HEK293T (cell line): ENCODE data around the gene DNAJC6.
"Not testable (repeated sequence)": the region's sequence is repeated elsewhere in the genome, so short reads cannot be mapped to it uniquely, and the experiment has no call there.

Experiments used
- CTCF ChIA-PET: fragments of 350-600 bp; formaldehyde crosslinking; extraction: SDS; loops from one replicate; lab custom pipeline; 2021; ENCODE audit warnings: antibody characterized with exemption, inconsistent platforms; lab: Yijun Ruan, JAX
- POLR2A ChIA-PET: fragments of 350-600 bp; formaldehyde crosslinking; extraction: SDS; loops from one replicate; lab custom pipeline; 2020; ENCODE audit warnings: antibody characterized with exemption, inconsistent platforms; lab: Yijun Ruan, JAX
- DNase-seq: peaks from one replicate; pipeline ENCODE4 v3.0.0; 2012; ENCODE audit warnings: mixed read lengths; ENCODE audit errors: extremely low spot score
- ARNT ChIP-seq: fragments of 450-650 bp; IDR thresholded peaks from 2 replicates; pipeline ENCODE4 v1.6.1; 2017; ENCODE audit warnings: mild to moderate bottlenecking
- BHLHE40 ChIP-seq: fragments of 450-650 bp; IDR thresholded peaks from 2 replicates; pipeline ENCODE4 v1.6.1; 2016; ENCODE audit warnings: mild to moderate bottlenecking, moderate library complexity, borderline replicate concordance
- CTBP1 ChIP-seq: fragments of 450-650 bp; IDR thresholded peaks from 2 replicates; pipeline ENCODE4 v1.6.1; 2016; ENCODE audit warnings: borderline replicate concordance
- ELF4 ChIP-seq: fragments of 450-650 bp; IDR thresholded peaks from 2 replicates; pipeline ENCODE4 v1.6.1; 2017; ENCODE audit warnings: antibody characterized with exemption
- FOXA1 ChIP-seq: fragments of 450-650 bp; IDR thresholded peaks from 2 replicates; pipeline ENCODE4 v1.6.1; 2016; ENCODE audit warnings: mild to moderate bottlenecking
- FOXK2 ChIP-seq: fragments of 450-650 bp; IDR thresholded peaks from 2 replicates; pipeline ENCODE4 v1.6.1; 2016; ENCODE audit warnings: mild to moderate bottlenecking
- FOXM1 ChIP-seq: fragments of 450-650 bp; IDR thresholded peaks from 2 replicates; pipeline ENCODE4 v1.6.1; 2017; ENCODE audit warnings: mild to moderate bottlenecking, borderline replicate concordance
- HDGF ChIP-seq: fragments of 450-650 bp; IDR thresholded peaks from 2 replicates; pipeline ENCODE4 v1.6.1; 2017; ENCODE audit warnings: antibody characterized with exemption, borderline replicate concordance
- L3MBTL2 ChIP-seq: fragments of 450-650 bp; conservative IDR thresholded peaks from 2 replicates; pipeline ENCODE4 v1.6.1; 2016; ENCODE audit warnings: mild to moderate bottlenecking
- LEF1 ChIP-seq: fragments of 450-650 bp; IDR thresholded peaks from 2 replicates; pipeline ENCODE4 v1.6.1; 2017; ENCODE audit warnings: mild to moderate bottlenecking, borderline replicate concordance
- NFRKB ChIP-seq: fragments of 450-650 bp; IDR thresholded peaks from 2 replicates; pipeline ENCODE4 v1.6.1; 2016; ENCODE audit warnings: mild to moderate bottlenecking, moderate library complexity
- PKNOX1 ChIP-seq: fragments of 450-650 bp; IDR thresholded peaks from 2 replicates; pipeline ENCODE4 v1.6.1; 2016
- SP1 ChIP-seq: fragments of 450-650 bp; IDR thresholded peaks from 2 replicates; pipeline ENCODE4 v1.6.1; 2017
- SUZ12 ChIP-seq: fragments of 450-650 bp; IDR thresholded peaks from 2 replicates; pipeline ENCODE4 v1.6.1; 2016; ENCODE audit warnings: mild to moderate bottlenecking
- TARDBP ChIP-seq: fragments of 450-650 bp; IDR thresholded peaks from 2 replicates; pipeline ENCODE4 v1.6.1; 2016
- ZNF384 ChIP-seq: fragments of 450-650 bp; IDR thresholded peaks from 2 replicates; pipeline ENCODE4 v1.6.1; 2016

DNAJC6 gene

GRCh38 chr1:65284229-65284628, 25.1 kb upstream of the DNAJC6 start:
- ChIA-PET POLR2A (no interaction called here), CTCF (no interaction called here)
- TF ChIP-seq CTBP1 (no peak), ARNT (no peak), FOXK2 (no peak), BHLHE40 (no peak)
- DNase-seq, result no peak

GRCh38 chr1:65289449-65289848, 19.9 kb upstream of the DNAJC6 start:
- POLR2A ChIA-PET, result no interaction called here
- CTCF ChIA-PET, result no interaction called here
- TF ChIP-seq CTBP1 (no peak), FOXM1 (no peak), SP1 (no peak), FOXK2 (no peak)
- DNase-seq, result no peak

GRCh38 chr1:65291818-65292217, 17.5 kb upstream of the DNAJC6 start:
- CTCF ChIA-PET, result interaction anchor here (0.6 kb wide), 1 partner anchor 297 kb away, joined by 3 read pairs; no protein-coding TSS in a partner anchor
- POLR2A ChIA-PET, result not testable (repeated sequence)

GRCh38 chr1:65292861-65293593, 16.3 kb upstream of the DNAJC6 start:
- ChIA-PET POLR2A (no interaction called here), CTCF (no interaction called here)
- TF ChIP-seq L3MBTL2 (no peak), FOXM1 (no peak), FOXA1 (no peak), ELF4 (no peak), BHLHE40 (no peak), NFRKB (no peak), SP1 (no peak), ARNT (no peak), CTBP1 (no peak), PKNOX1 (no peak), FOXK2 (no peak), HDGF (no peak), TARDBP (no peak), SUZ12 (no peak), LEF1 (no peak), ZNF384 (no peak)
- no peak for DNase-seq

More at GRCh38 chr1:65291818-65292217, 17.5 kb upstream of the DNAJC6 start:
- DNase-seq, result not testable (repeated sequence)

GRCh38 chr1:65297706-65298105, 11.6 kb upstream of the DNAJC6 start:
- ChIA-PET POLR2A (no interaction called here), CTCF (no interaction called here)
- no peak for DNase-seq
- TF ChIP-seq FOXM1 (no peak), BHLHE40 (no peak)

GRCh38 chr1:65299328-65299727, 10.0 kb upstream of the DNAJC6 start:
- TF ChIP-seq BHLHE40, result no peak
- no peak for TF ChIP-seq SP1
- ChIA-PET POLR2A (no interaction called here), CTCF (no interaction called here)
- no peak for DNase-seq

GRCh38 chr1:65308781-65309303, 501 bp upstream of the DNAJC6 start:
- ChIA-PET CTCF (interaction anchor here (0.7 kb wide), 2 partner anchors 94 to 274 kb away, joined by 3 to 6 read pairs; no protein-coding TSS in a partner anchor), POLR2A (no interaction called here)
- TF ChIP-seq HDGF (no peak), PKNOX1 (no peak)
- DNase-seq, result no peak

GRCh38 chr1:65310078-65310587, 790 bp downstream of the DNAJC6 start:
- POLR2A ChIA-PET, result no interaction called here
- peak; percentile 61 for DNase-seq
- CTCF ChIA-PET, result interaction anchor here (0.6 to 1.4 kb wide), 4 partner anchors 101 to 387 kb away, joined by 3 to 6 read pairs (median 3); no protein-coding TSS in a partner anchor
- no peak for TF ChIP-seq FOXM1
- no peak for TF ChIP-seq SP1
- no peak for TF ChIP-seq CTBP1
- TF ChIP-seq ARNT, result no peak
- TF ChIP-seq NFRKB, result no peak
- no peak for TF ChIP-seq ZNF384
- no peak for TF ChIP-seq HDGF
- TF ChIP-seq TARDBP, result no peak
- TF ChIP-seq BHLHE40, result no peak
- no peak for TF ChIP-seq FOXA1
- no peak for TF ChIP-seq SUZ12
- TF ChIP-seq FOXK2, result no peak
- no peak for TF ChIP-seq PKNOX1
- TF ChIP-seq LEF1, result no peak
- TF ChIP-seq ELF4, result no peak
- no peak for TF ChIP-seq L3MBTL2
